Lower lobe of right lung (tissue), 2 donors: ENCODE measurements around the gene CIITA. TPM values are rescaled to one million over a fixed set of nuclear protein-coding genes. Genes with fewer than 3 reads are reported as not detected.

Source experiments
- ATAC-seq, 2 donors: fragments of 200-7000 bp; cut with Tn5 transposase; one replicate each; pipeline ENCODE4 v1.9.1; 2020 to 2022; ENCODE audit warnings: mild to moderate bottlenecking in 2 of 2, moderate library complexity in 2 of 2
- DNase-seq: peaks from one replicate; pipeline ENCODE4 v3.0.0-alpha.2; 2020
- H3K27ac ChIP-seq: fragments of 200-600 bp; one replicate; pipeline ENCODE4 v1.8.0; 2022
- H3K27me3 ChIP-seq: fragments of 200-600 bp; one replicate; pipeline ENCODE4 v1.8.0; 2022; ENCODE audit warnings: low read depth
- H3K36me3 ChIP-seq: fragments of 200-600 bp; one replicate; pipeline ENCODE4 v1.8.0; 2022; ENCODE audit warnings: mild to moderate bottlenecking
- H3K4me1 ChIP-seq: fragments of 200-600 bp; one replicate; pipeline ENCODE4 v1.8.0; 2022
- H3K4me3 ChIP-seq: fragments of 200-600 bp; one replicate; pipeline ENCODE4 v1.8.0; 2022; ENCODE audit warnings: mild to moderate bottlenecking
- H3K9me3 ChIP-seq: fragments of 200-600 bp; one replicate; pipeline ENCODE4 v1.8.0; 2022
- intact Hi-C: fragments of 100-400 bp; cut with DNase I; formaldehyde crosslinking; loops from one replicate; pipeline ENCODE4 v1.11.0; 2022
- total RNA-seq: library from RNA; stranded (reverse); fragmentation: NEBNext Ultra II Directional; extraction: Animal tissue kit (Norgen Biotek cat#: 25700); gene quantifications from one replicate; pipeline ENCODE4 v1.2.1, GENCODE V29; 2021
- TF ChIP-seq, protein P1 (sequence below): fragments of 200-600 bp; IDR thresholded peaks from one replicate; pipeline ENCODE4 v1.8.0; 2022; ENCODE audit warnings: antibody characterized with exemption, mild to moderate bottlenecking
- donor health status: DM: no; HTN: yes; CAD: no; lungs with severe emphysema.

Gene CIITA
- total RNA-seq, 1 donor from 2014 or later = 119 TPM

DNA sequence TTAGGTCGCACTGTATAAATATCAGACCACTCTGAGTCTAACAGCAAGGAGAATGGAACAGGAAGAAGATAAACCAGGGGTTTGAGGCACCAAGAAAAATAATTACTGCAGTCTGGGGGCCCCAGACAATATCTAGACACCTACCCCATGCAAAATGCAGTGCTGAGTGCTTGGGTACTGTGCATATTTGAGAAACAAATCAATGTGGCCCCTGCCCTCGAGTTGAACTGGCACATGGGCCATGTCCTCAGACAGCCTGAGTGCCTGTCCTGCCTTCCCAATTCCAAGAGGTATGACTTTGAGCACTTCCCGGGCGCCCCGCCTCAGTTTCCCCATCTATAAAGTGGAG, 6.2 kb upstream of the CIITA start:
- Histone ChIP-seq H3K9me3 (no peaks in the 10 kb centered on the region), H3K27me3 (no peaks in the 10 kb centered on the region), H3K27ac (peak overlapping the region; percentile 72), H3K36me3 (no peaks in the 10 kb centered on the region), H3K4me1 (peaks cover 56% of the 10 kb centered on the region), H3K4me3 (no peak overlapping the region)
- intact Hi-C loops = no loop called here
- ATAC-seq (no peak), DNase-seq (no peak)
- TF ChIP-seq, protein P1, sequence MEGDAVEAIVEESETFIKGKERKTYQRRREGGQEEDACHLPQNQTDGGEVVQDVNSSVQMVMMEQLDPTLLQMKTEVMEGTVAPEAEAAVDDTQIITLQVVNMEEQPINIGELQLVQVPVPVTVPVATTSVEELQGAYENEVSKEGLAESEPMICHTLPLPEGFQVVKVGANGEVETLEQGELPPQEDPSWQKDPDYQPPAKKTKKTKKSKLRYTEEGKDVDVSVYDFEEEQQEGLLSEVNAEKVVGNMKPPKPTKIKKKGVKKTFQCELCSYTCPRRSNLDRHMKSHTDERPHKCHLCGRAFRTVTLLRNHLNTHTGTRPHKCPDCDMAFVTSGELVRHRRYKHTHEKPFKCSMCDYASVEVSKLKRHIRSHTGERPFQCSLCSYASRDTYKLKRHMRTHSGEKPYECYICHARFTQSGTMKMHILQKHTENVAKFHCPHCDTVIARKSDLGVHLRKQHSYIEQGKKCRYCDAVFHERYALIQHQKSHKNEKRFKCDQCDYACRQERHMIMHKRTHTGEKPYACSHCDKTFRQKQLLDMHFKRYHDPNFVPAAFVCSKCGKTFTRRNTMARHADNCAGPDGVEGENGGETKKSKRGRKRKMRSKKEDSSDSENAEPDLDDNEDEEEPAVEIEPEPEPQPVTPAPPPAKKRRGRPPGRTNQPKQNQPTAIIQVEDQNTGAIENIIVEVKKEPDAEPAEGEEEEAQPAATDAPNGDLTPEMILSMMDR = no peak

DNA sequence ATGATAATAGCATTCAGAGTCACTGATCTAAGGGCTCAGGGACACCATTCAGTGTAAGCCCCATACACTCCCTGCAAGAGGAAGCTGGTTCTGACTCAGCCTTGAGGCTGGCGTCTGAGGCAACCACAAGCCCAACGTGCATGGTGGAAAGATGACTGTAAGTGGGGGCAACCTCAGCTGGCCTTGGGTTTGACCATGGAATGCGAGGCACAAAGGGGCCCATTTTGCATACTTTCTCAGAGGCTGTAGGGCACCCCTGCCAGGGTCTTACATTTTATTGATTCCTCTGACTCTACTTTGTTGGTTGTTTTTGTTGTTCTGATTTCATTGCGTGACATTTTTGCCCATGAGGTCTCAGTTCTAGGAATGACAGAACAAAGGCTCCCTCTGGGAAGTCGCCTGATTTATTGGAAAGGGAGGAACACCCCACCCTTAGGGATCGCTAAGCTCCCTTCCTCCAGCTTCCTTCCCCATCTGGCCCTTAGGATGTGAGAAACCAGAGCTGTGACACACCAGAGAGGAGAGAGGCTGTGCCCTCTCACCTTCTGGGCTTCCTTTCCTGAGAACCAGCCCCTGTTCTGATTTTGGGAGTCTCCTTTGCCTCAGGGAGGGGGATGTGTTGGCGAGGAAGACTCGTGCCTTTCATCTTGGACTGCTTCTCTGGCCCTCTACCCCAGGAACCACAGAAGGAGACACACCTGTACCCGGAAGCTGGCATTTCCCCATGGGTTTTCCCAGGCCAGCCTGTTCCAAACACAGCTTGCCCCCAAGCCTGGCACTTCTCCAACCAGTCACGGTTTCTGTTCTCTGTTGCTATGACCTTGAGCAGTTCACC, 5.6 kb upstream of the CIITA start:
- no peak overlapping the region for H3K4me3 ChIP-seq
- peak overlapping the region; percentile 72 for H3K27ac ChIP-seq
- H3K9me3 ChIP-seq = no peaks in the 10 kb centered on the region
- H3K36me3 ChIP-seq = no peaks in the 10 kb centered on the region
- DNase-seq (peak; percentile 83), ATAC-seq (peak; percentile 82 to 83)
- no peaks in the 10 kb centered on the region for H3K27me3 ChIP-seq
- intact Hi-C loops = no loop called here
- TF ChIP-seq, protein P1 = no peak
- peaks cover 54% of the 10 kb centered on the region for H3K4me1 ChIP-seq

DNA sequence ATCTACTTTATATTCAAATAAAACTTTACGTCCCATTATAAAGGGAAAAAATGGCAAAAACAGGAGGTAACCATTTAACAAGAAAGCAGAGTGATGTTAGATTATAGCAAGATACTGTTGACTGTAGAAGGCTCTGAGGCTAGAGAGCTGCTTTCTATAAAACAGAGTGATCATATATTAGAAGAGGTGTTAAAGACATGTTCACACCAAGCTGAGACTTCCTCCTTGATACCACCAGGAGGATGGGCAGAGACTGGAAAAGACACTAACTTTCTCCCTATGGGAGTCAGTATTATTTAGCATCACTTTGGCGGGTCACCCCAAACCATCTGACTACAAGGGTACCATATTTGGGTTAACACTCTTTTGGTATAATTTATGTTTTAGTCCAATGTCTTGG, 687 bp upstream of the CIITA start:
- Histone ChIP-seq H3K9me3 (no peaks in the 10 kb centered on the region), H3K36me3 (no peaks in the 10 kb centered on the region), H3K4me3 (no peak overlapping the region), H3K4me1 (peaks cover 46% of the 10 kb centered on the region), H3K27ac (no peak overlapping the region), H3K27me3 (no peaks in the 10 kb centered on the region)
- TF ChIP-seq, protein P1 = no peak
- DNase-seq = no peak
- intact Hi-C loops = no loop called here
- no peak for ATAC-seq

DNA sequence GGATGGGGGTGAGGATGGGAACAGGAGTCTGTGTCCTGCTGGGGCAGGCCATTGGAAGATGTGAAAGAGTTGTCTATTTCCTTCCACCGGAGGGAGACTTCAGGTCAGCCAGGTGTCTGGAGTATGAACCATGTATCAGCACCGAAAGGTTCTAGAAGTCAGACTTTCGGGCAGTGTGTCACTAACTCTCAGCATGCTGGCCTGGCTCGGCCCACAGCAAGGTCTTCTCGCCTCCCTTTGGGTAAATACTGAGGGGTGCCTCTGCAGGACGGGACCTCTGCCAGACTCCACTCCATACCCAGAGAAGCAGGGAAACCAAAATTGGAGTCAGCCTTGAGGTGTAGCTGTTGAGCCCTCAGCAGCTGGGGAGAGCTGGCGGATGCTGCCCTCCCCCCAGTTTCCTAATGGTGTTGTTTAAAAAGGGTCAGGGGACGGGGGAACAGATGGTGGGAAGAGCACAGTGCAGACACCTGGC, 507 bp downstream of the CIITA start:
- H3K4me1 ChIP-seq = peaks cover 43% of the 10 kb centered on the region
- peak overlapping the region; percentile 73 for H3K4me3 ChIP-seq
- peak overlapping the region; percentile 85 for H3K27ac ChIP-seq
- intact Hi-C loops = no loop called here
- no peaks in the 10 kb centered on the region for H3K9me3 ChIP-seq
- no peaks in the 10 kb centered on the region for H3K36me3 ChIP-seq
- DNase-seq (no peak), ATAC-seq (no peak)
- TF ChIP-seq, protein P1 = no peak
- no peaks in the 10 kb centered on the region for H3K27me3 ChIP-seq

DNA sequence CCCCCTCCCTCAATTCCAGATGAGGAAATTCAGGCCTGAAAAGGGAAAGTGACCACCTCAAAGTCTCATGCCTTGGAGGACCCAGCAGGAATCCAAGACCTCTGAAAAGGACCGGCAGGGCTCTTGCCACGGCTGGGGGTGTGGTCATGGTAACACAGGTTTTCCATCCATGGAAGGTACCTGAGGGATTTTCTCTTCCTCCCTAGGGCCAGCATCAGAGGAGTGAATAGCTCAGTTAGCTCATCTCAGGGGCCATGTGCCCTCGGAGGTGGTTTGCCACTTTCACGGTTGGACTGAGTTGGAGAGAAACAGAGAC, 1.3 kb downstream of the CIITA start:
- intact Hi-C loops = no loop called here
- Histone ChIP-seq H3K4me3 (peak overlapping the region; percentile 73), H3K27ac (peak overlapping the region; percentile 85), H3K9me3 (no peaks in the 10 kb centered on the region), H3K27me3 (no peaks in the 10 kb centered on the region), H3K36me3 (peaks cover 5% of the 10 kb centered on the region), H3K4me1 (peaks cover 51% of the 10 kb centered on the region)
- DNase-seq = no peak
- TF ChIP-seq, protein P1 = no peak
- ATAC-seq = no peak
